GM20000 (cell line): ENCODE data around the gene MTHFS.

Experiments
- DNase-seq: peaks from one replicate; pipeline ENCODE4 v3.0.0; 2012; ENCODE audit warnings: low spot score
- CTCF ChIP-seq: IDR thresholded peaks from 2 replicates; pipeline ENCODE4 v1.5.1; 2012; ENCODE audit warnings: mild to moderate bottlenecking, control low read depth; ENCODE audit errors: extremely low read depth, missing control alignments

Gene MTHFS

DNA sequence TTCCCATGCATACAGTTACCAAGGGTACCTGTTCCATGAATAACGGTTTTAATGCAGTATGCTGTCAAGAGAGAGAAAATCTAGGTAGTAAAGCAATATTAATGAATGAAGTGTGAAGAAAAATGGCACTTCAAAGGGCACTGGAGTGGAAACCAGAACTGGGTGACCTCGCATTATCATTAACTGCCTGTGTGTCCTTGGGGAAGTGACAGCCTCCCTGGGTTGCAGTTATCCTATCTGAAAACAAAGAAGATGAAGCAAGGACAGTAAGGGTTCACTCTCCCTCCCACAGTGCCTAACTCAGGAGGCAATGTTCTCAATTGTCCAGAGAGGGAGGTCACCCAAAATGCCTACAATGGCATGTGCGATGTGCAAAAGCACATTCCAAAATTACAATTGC is 15.1 kb downstream of the MTHFS start:
- TF ChIP-seq CTCF, result no peak
- no peak for DNase-seq

GRCh38 chr15:79881254-79881653 is 15.6 kb downstream of the MTHFS start:
- no peak for DNase-seq
- TF ChIP-seq CTCF, result no peak

GRCh38 chr15:79878078-79878705 is 18.6 kb downstream of the MTHFS start:
- TF ChIP-seq CTCF, result no peak
- DNase-seq, result no peak

GRCh38 chr15:79875213-79875612 is 21.6 kb downstream of the MTHFS start:
- no peak for DNase-seq
- no peak for TF ChIP-seq CTCF

GRCh38 chr15:79874242-79874641 is 22.6 kb downstream of the MTHFS start:
- no peak for TF ChIP-seq CTCF
- DNase-seq, result no peak

GRCh38 chr15:79872358-79873017 is 24.3 kb downstream of the MTHFS start:
- no peak for TF ChIP-seq CTCF
- DNase-seq, result no peak

DNA sequence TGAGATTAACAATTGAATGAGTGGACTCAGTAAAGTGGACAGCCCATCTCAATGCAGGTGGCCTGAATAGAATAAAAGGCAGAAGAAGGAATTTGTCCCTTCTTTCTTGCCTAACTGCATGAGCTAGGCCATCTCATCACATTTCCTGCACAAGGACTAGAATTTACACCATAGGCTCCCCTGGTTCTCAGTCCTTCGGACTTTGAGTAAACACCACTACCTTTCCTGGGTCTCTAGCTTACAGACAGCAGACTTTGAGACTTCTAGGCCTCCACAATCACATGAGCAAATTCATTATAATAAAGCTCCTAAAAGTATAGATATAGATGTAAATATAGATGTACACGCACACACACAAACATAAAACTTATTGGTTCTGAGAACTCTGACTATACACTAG is 28.3 kb downstream of the MTHFS start:
- TF ChIP-seq CTCF, result no peak
- no peak for DNase-seq
